SK-N-SH (cell line): ENCODE results near the gene HERC3. TPM values are rescaled to one million over a fixed set of nuclear protein-coding genes. Genes with fewer than 3 reads are reported as not detected.

Experiments
- CTCF ChIA-PET: fragments of 300-600, 350-600 bp; formaldehyde crosslinking; extraction: SDS; loops from one replicate; lab custom pipeline; 2021; lab: Yijun Ruan, JAX
- POLR2A ChIA-PET: fragments of 350-600 bp; sonication (Branson Sonifier 250); formaldehyde crosslinking; extraction: SDS; loops from one replicate; lab custom pipeline; 2020; ENCODE audit warnings: antibody characterized with exemption, inconsistent platforms; lab: Yijun Ruan, JAX
- DNase-seq: peaks from one replicate; pipeline ENCODE4 v3.0.0; 2012
- H2AFZ ChIP-seq: fragments of 200-600 bp; sonication (generic); 2 replicates; pipeline ENCODE4 v1.8.1; 2016; ENCODE audit warnings: antibody characterized with exemption, mild to moderate bottlenecking, low read depth
- H3F3A ChIP-seq: fragments of 200-600 bp; sonication (generic); replicated peaks from 2 replicates; pipeline ENCODE3; 2016; ENCODE audit warnings: antibody characterized with exemption, mild to moderate bottlenecking; ENCODE audit not compliant: insufficient read depth
- H3K27ac ChIP-seq, 2 experiments: fragments of 200-500 bp in 1 of 2; fragments of 200-600 bp in 1 of 2; sonication (Bioruptor generic) in 1 of 2; sonication (generic), shearing (Covaris generic) in 1 of 2; 2 replicates each; pipeline versions ENCODE4 v1.5.1 to v1.6.1; 2014 to 2016; ENCODE audit warnings: low read depth in 2 of 2, inconsistent platforms in 1 of 2, low read length in 1 of 2, mild to moderate bottlenecking in 1 of 2, mixed read lengths in 1 of 2
- H3K27me3 ChIP-seq: fragments of 200-600 bp; sonication (generic), shearing (Covaris generic); 2 replicates; pipeline ENCODE4 v1.6.1; 2016; ENCODE audit warnings: mixed run types; ENCODE audit not compliant: insufficient read depth
- H3K36me3 ChIP-seq, 2 experiments: fragments of 200-500 bp in 1 of 2; fragments of 200-600 bp in 1 of 2; sonication (Bioruptor generic) in 1 of 2; sonication (generic) in 1 of 2; replicated peaks in 1 of 2; 2 replicates each; pipeline versions ENCODE3 to v1.5.1; 2014 to 2016; ENCODE audit warnings: low read length in 1 of 2, mild to moderate bottlenecking in 1 of 2; ENCODE audit not compliant: insufficient read depth in 2 of 2, control insufficient read depth in 1 of 2
- H3K4me1 ChIP-seq, 2 experiments: fragments of 200-500 bp in 1 of 2; fragments of 200-600 bp in 1 of 2; sonication (Bioruptor generic) in 1 of 2; sonication (generic), shearing (Covaris generic) in 1 of 2; 2 replicates each; pipeline versions ENCODE4 v1.5.1 to v1.6.1; 2014 to 2016; ENCODE audit warnings: low read depth in 1 of 2, low read length in 1 of 2, mixed run types in 1 of 2; ENCODE audit not compliant: insufficient read depth in 2 of 2, control insufficient read depth in 1 of 2
- H3K4me2 ChIP-seq: fragments of 200-600 bp; sonication (generic), shearing (Covaris generic); 2 replicates; pipeline ENCODE4 v1.6.1; 2017; ENCODE audit warnings: mixed run types
- H3K4me3 ChIP-seq, 2 experiments: fragments of 200-500 bp in 1 of 2; fragments of 200-600 bp in 1 of 2; sonication (Bioruptor generic) in 1 of 2; sonication (generic), shearing (Covaris generic) in 1 of 2; 2 replicates each; pipeline versions ENCODE4 v1.5.1 to v1.8.1; 2014 to 2016; ENCODE audit warnings: low read depth in 2 of 2, inconsistent platforms in 1 of 2, low read length in 1 of 2, mild to moderate bottlenecking in 1 of 2, mixed read lengths in 1 of 2, moderate library complexity in 1 of 2
- H3K79me2 ChIP-seq: fragments of 200-600 bp; sonication (generic); 2 replicates; pipeline ENCODE4 v1.8.1; 2017; ENCODE audit warnings: mild to moderate bottlenecking; ENCODE audit not compliant: insufficient read depth
- H3K9ac ChIP-seq: fragments of 200-600 bp; sonication (generic); 2 replicates; pipeline ENCODE4 v1.6.1; 2017; ENCODE audit warnings: mixed run types
- H3K9me2 ChIP-seq: fragments of 200-600 bp; sonication (generic); 2 replicates; pipeline ENCODE4 v1.6.1; 2017; ENCODE audit warnings: mixed run types
- H3K9me3 ChIP-seq: fragments of 200-600 bp; sonication (generic); 2 replicates; pipeline ENCODE4 v1.6.1; 2017; ENCODE audit warnings: mixed run types, mild to moderate bottlenecking, moderate library complexity
- H4K20me1 ChIP-seq: fragments of 200-600 bp; sonication (generic); 2 replicates; pipeline ENCODE4 v1.6.1; 2017; ENCODE audit warnings: mild to moderate bottlenecking, mixed run types; ENCODE audit not compliant: insufficient read depth
- CHD2 ChIP-seq: fragments of 150-350 bp; IDR thresholded peaks from 2 replicates; pipeline ENCODE4 v1.6.1; 2018; ENCODE audit warnings: low read length; ENCODE audit not compliant: partially characterized antibody
- CTCF ChIP-seq: fragments of 200-600 bp; sonication (generic); IDR thresholded peaks from 2 replicates; pipeline ENCODE4 v1.6.1; 2017; ENCODE audit warnings: antibody characterized with exemption, mild to moderate bottlenecking, moderate library complexity
- EP300 ChIP-seq, 2 experiments: IDR thresholded peaks; 2 replicates each; pipeline versions ENCODE4 v1.4.0 to v1.6.1; 2012; ENCODE audit warnings: borderline replicate concordance in 1 of 2, low read depth in 1 of 2, low read length in 1 of 2
- EZH2phosphoT487 ChIP-seq: fragments of 200-600 bp; sonication (generic); IDR thresholded peaks from 2 replicates; pipeline ENCODE4 v1.6.1; 2017; ENCODE audit warnings: low read depth, mixed run types, mild to moderate bottlenecking, antibody characterized with exemption, moderate library complexity, borderline replicate concordance
- GABPA ChIP-seq: IDR thresholded peaks from 2 replicates; pipeline ENCODE4 v1.4.0; 2012; ENCODE audit warnings: low read depth, mild to moderate bottlenecking
- GATA2 ChIP-seq: sonication (generic); formaldehyde crosslinking; IDR thresholded peaks from 2 replicates; pipeline ENCODE4 v1.5.0; 2020; ENCODE audit warnings: mild to moderate bottlenecking, missing genetic modification reagents
- JUND ChIP-seq: IDR thresholded peaks from 2 replicates; pipeline ENCODE4 v1.4.0; 2012
- MAX ChIP-seq: IDR thresholded peaks from 2 replicates; pipeline ENCODE4 v1.4.0; 2012; ENCODE audit warnings: low read depth
- MEF2A ChIP-seq: IDR thresholded peaks from 2 replicates; pipeline ENCODE4 v1.4.0; 2012; ENCODE audit warnings: low read depth, borderline replicate concordance
- MXI1 ChIP-seq: IDR thresholded peaks from 2 replicates; pipeline ENCODE4 v1.6.1; 2012; ENCODE audit warnings: mild to moderate bottlenecking, low read depth, low read length, improper control_type of control experiment
- NFIC ChIP-seq: IDR thresholded peaks from 2 replicates; pipeline ENCODE4 v1.4.0; 2012; ENCODE audit warnings: borderline replicate concordance
- NRF1 ChIP-seq: IDR thresholded peaks from 2 replicates; pipeline ENCODE4 v1.6.1; 2012; ENCODE audit warnings: low read depth, mild to moderate bottlenecking, low read length
- POLR2AphosphoS5 ChIP-seq: IDR thresholded peaks from 2 replicates; pipeline ENCODE4 v1.6.1; 2012; ENCODE audit warnings: low read depth, low read length
- RAD21 ChIP-seq: IDR thresholded peaks from 2 replicates; pipeline ENCODE4 v1.6.1; 2012; ENCODE audit warnings: mild to moderate bottlenecking, low read length
- RCOR1 ChIP-seq: fragments of 150-350 bp; IDR thresholded peaks from 2 replicates; pipeline ENCODE4 v1.6.1; 2017; ENCODE audit warnings: antibody characterized with exemption, low read length
- REST ChIP-seq: IDR thresholded peaks from 2 replicates; pipeline ENCODE4 v1.6.1; 2012; ENCODE audit warnings: mild to moderate bottlenecking, low read depth, low read length, moderate library complexity
- RXRA ChIP-seq: IDR thresholded peaks from 2 replicates; pipeline ENCODE4 v1.4.0; 2012; ENCODE audit warnings: low read depth, mild to moderate bottlenecking, borderline replicate concordance
- SIN3A ChIP-seq: IDR thresholded peaks from 2 replicates; pipeline ENCODE4 v1.6.1; 2012; ENCODE audit warnings: low read depth, mild to moderate bottlenecking, low read length, moderate library complexity, borderline replicate concordance
- TEAD4 ChIP-seq: IDR thresholded peaks from 2 replicates; pipeline ENCODE4 v1.4.0; 2012; ENCODE audit warnings: mild to moderate bottlenecking, borderline replicate concordance; ENCODE audit not compliant: insufficient read depth
- USF1 ChIP-seq: IDR thresholded peaks from 2 replicates; pipeline ENCODE4 v1.4.0; 2012; ENCODE audit warnings: low read depth, borderline replicate concordance
- USF2 ChIP-seq: fragments of 150-350 bp; IDR thresholded peaks from 2 replicates; pipeline ENCODE4 v1.6.1; 2017; ENCODE audit warnings: antibody characterized with exemption, low read length, low read depth, borderline replicate concordance
- YY1 ChIP-seq: IDR thresholded peaks from 2 replicates; pipeline ENCODE4 v1.4.0; 2012; ENCODE audit warnings: low read depth, mild to moderate bottlenecking
- ZBTB33 ChIP-seq: IDR thresholded peaks from 2 replicates; pipeline ENCODE4 v1.4.0; 2012; ENCODE audit warnings: low read depth, borderline replicate concordance
- WGBS: methylation state at CpG from one replicate; pipeline ENCODE4 v1.1.6; 2017; ENCODE audit warnings: low lambda C conversion rate; 5-methylcytosine and 5-hydroxymethylcytosine counted together
- polyA plus RNA-seq, 3 experiments: library from polyadenylated mRNA; depleted of rRNA; stranded (reverse); fragments of >200 nt; gene quantifications; 2 replicates each; pipeline ENCODE4 v1.2.3, GENCODE V29; 2012

Gene HERC3
- polyA plus RNA-seq, 1 of the 3 experiments (the other 2 are of a cell fraction) = 4.6 TPM

- peak overlapping the region; percentile 66; the same call in 1 of the 2 replicates for H3K9ac ChIP-seq
- 54% methylated on average over 2 of the region's 2 CpGs for WGBS
- no peaks in the 10 kb centered on the region for H4K20me1 ChIP-seq
- H3K9me3 ChIP-seq = no peaks in the 10 kb centered on the region
- peak overlapping the region in 1 of 2 experiments; percentile 99; a peak in 3 of 4 replicates for H3K27ac ChIP-seq
- ChIA-PET POLR2A (no interaction called here), CTCF (interaction anchor here (0.7 to 0.9 kb wide), 2 partner anchors 11 to 130 kb away, joined by 3 to 4 read pairs; no protein-coding TSS in a partner anchor)
- H3K9me2 ChIP-seq = no peaks in the 10 kb centered on the region
- no peak for DNase-seq
- peaks cover 38% of the 10 kb centered on the region for H3F3A ChIP-seq
- peaks cover 0 to 3% of the 10 kb centered on the region in 2 experiments for H3K36me3 ChIP-seq
- H3K4me3 ChIP-seq = 0 out of 4 replicates have a peak overlapping the region, but pooled peaks of 1 of the 2 experiments have one; percentile 1
- no peaks in the 10 kb centered on the region for H3K79me2 ChIP-seq
- peaks cover 2 to 19% of the 10 kb centered on the region in 2 experiments for H3K4me1 ChIP-seq
- H3K27me3 ChIP-seq = no peaks in the 10 kb centered on the region
- peak overlapping the region; percentile 63 for H3K4me2 ChIP-seq
- 0 out of 2 replicates have a peak overlapping the region, but pooled peaks have one; percentile 34 for H2AFZ ChIP-seq
- no peak for TF ChIP-seq RAD21
- TF ChIP-seq MAX = no peak
- TF ChIP-seq RXRA = no peak
- TF ChIP-seq SIN3A = no peak
- no peak for TF ChIP-seq CHD2
- peak; percentile 73; the same call in 1 of the 2 replicates for TF ChIP-seq MEF2A
- no peak for TF ChIP-seq EP300 (IDR thresholded peaks at IDR 0.05; ENCODE audit: borderline replicate concordance in 1 of 2, low read depth in 1 of 2, low read length in 1 of 2)
- no peak for TF ChIP-seq NFIC
- TF ChIP-seq RCOR1 = no peak
- TF ChIP-seq NRF1 = no peak
- no peak for TF ChIP-seq CTCF
- TF ChIP-seq TEAD4 = no peak
- TF ChIP-seq USF2 = no peak
- TF ChIP-seq ZBTB33 = no peak
- TF ChIP-seq GATA2 (CRISPR knock-in tag) = no peak
- TF ChIP-seq MXI1 = no peak
- no peak for TF ChIP-seq EZH2phosphoT487
- TF ChIP-seq POLR2AphosphoS5 = no peak
- no peak for TF ChIP-seq REST
- no peak for TF ChIP-seq USF1
- TF ChIP-seq YY1 = no peak
- TF ChIP-seq GABPA = no peak
- peak; percentile 66 for TF ChIP-seq JUND
Measured at GRCh38 chr4:88661739-88662138, 69.5 kb downstream of the HERC3 start.
